PC-3 (cell line): ENCODE data around the gene MAGI1.

Experiments used
- CTCF ChIP-seq: fragments of 300-600 bp; sonication (generic); conservative IDR thresholded peaks from 2 replicates; pipeline ENCODE4 v1.5.1; 2017; ENCODE audit warnings: antibody characterized with exemption, low read depth, mild to moderate bottlenecking, low read length
- EZH2 ChIP-seq: fragments of 300-600 bp; sonication (generic); IDR thresholded peaks from one replicate; pipeline ENCODE4 v1.6.1; 2017; ENCODE audit warnings: antibody characterized with exemption, mild to moderate bottlenecking, low read length; ENCODE audit not compliant: unreplicated experiment

GRCh38 chr3:65922441-65922840 lies 116.3 kb downstream of the MAGI1 start:
- TF ChIP-seq CTCF (no peak), EZH2 (no peak)
